Airway epithelial cell (primary cell): ENCODE data around the gene NEMP1. TPM values are rescaled to one million over a fixed set of nuclear protein-coding genes. Genes with fewer than 3 reads are reported as not detected.

ENCODE experiments used
- total RNA-seq: library from RNA; depleted of rRNA; stranded (reverse); fragments of >200 nt; gene quantifications from 2 replicates; pipeline ENCODE4 v1.2.3, GENCODE V29; 2015

NEMP1 gene
- total RNA-seq: 7.5 and 10.4 TPM in 2 replicates

DNA sequence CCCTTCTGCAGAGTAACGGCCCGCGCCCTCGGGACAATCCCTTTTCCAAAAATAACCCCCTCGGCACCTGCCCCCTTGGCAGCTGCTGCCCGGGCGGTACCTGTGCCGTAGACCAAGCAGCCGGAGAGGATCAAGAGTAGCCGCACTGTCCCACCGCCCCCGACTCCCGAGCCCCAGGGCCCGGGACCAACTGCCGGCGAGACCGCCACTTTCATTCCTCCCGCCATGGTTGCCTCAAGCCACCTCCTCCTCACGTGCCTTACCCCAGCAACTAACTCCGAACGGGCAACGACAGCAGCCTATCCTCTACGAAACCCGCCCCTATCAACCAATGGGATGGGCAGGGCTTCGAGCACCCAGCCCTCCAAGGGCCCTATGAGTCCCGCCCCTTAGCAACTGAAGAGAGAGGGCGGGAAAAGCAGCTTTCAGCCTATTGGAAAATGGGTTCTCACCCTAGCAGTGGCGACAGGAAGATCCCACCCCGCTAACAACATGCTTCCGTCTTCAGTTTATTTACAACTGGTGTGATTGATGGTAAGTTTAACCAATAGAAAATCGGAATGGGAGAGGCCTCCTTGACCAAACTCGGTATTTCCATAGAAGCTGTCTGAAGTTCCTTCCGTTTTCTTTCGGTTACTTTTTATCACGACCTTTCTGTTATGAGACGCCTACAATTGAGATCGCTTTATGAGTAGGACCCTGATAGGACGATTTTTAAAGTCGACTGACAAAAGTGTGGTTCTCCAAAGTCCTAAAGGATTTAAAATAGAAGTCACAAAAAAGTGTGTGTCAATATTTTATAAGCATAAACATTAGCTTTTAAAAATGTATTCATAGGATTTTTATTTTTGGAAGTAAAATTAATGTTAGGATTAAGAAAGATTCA is at the start of gene NEMP1:
Gene NEMP1 (minus strand): TSS at position 273 of the 886 bp plus-strand sequence. CDS start 46 bp downstream, at position 227.

DNA sequence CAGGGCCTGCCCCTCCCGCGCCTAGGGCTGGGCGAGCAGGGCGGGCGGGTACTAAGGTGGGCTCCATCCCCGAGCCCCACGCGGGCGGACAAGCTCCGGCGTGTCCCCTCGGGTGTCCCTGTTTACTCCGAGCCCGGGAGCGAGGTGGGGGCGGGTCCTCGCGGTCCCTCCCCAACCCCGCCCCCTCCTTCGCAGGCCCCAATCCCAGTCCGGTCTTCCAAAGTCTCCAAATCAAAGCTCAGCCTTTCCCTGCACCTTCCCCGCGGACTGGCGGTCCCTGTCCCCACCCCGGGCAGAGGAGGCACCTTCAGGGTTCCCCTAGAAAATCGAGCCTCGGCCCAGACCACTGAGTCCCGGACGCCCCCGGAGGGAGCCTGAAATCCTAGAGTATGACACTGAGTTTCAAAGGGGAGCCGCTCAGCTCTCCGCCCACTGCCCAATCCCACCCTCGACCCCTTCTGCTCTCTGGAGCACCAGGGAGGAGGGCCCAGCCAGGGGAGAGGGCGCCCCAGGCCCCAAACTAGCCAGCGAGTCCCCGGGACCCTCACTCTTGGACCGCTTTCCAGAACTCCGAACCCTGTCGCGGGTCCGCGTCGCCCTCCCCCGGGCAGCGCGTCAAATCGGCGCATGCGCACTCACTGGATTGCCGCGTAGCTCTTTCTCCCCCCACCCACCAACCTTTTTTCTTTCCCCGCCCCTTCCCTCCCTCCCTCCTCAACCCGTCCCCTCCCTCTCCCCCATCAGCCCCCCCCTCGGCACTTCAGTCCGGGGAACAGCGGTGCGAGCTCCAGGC is 49.3 kb upstream of the NEMP1 start, which contains the start of gene LRP1:
Gene LRP1 (plus strand): TSS at position 758 of the 793 bp plus-strand sequence. CDS start 482 bp downstream, outside the sequence.

DNA sequence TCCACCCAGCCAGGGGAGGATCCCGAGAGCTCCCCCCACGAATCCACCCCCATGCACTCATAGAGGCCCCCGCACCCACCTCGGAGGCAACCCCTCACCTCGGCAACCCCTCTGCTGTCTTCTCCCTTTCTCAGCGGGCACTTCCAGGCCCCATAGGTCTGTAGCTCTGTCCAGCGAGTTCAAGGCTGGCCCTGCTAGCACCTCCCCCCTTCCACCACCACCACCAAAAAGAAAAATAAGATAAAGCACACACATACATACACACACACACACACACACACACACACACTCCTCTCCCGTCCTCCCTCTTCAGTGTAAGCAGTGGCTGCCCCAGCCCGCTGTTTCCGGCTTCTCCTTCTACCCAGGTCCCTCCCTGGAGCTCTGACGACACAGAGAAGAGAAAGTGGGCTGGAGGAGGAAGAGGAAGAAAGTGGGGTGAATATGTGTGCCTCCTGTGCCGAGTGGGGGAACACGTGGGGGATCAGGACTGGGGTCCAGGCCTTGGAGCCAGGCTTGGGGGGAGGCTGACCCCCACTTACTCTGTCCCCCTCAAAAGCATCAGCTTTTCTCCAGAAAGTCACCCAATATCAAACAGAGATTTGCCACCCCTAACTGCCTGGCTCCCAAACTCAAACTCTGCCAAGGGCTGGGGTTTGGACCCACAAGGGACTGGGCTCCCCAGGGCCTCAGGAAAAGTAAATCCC is 32.6 kb upstream of the NEMP1 start, which contains the start of gene STAT6:
Gene STAT6 (minus strand): TSS at position 332 of the 704 bp plus-strand sequence. CDS start 3,084 bp downstream, outside the sequence.

GRCh38 chr12:57088354-57089270 is 10.0 kb upstream of the NEMP1 start, which contains the start of gene NAB2:
Gene NAB2 (plus strand): TSS chr12:57089114. CDS start chr12:57089272, 158 bp downstream.

GRCh38 chr12:57049890-57050289 is 28.7 kb downstream of the NEMP1 start, which contains the start of gene MYO1A:
Gene MYO1A (minus strand): TSS chr12:57050129. CDS start chr12:57048323, 1,806 bp downstream.

DNA sequence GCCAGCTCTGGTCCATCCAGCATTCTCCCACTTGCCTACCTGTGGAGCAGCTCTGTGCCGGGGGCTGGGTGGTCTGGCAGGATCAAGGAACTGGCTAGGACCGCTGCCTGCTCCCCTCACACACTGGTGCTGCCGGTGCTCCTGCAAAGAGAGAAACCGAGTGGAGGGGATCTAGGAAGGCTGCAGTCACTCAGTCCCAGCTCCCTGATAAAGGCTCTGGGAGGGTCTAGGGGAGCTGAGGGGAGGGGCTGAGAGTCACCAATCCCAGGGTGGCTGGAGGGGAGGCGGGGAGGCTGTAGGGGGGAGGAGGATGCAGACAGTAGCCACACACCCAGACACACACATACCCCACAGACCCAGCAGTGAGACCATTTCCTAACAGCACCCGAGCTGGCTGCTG is 62.2 kb downstream of the NEMP1 start, which contains the start of gene TAC3:
Gene TAC3 (minus strand): TSS at position 182 of the 400 bp plus-strand sequence. CDS start 732 bp downstream, outside the sequence.

DNA sequence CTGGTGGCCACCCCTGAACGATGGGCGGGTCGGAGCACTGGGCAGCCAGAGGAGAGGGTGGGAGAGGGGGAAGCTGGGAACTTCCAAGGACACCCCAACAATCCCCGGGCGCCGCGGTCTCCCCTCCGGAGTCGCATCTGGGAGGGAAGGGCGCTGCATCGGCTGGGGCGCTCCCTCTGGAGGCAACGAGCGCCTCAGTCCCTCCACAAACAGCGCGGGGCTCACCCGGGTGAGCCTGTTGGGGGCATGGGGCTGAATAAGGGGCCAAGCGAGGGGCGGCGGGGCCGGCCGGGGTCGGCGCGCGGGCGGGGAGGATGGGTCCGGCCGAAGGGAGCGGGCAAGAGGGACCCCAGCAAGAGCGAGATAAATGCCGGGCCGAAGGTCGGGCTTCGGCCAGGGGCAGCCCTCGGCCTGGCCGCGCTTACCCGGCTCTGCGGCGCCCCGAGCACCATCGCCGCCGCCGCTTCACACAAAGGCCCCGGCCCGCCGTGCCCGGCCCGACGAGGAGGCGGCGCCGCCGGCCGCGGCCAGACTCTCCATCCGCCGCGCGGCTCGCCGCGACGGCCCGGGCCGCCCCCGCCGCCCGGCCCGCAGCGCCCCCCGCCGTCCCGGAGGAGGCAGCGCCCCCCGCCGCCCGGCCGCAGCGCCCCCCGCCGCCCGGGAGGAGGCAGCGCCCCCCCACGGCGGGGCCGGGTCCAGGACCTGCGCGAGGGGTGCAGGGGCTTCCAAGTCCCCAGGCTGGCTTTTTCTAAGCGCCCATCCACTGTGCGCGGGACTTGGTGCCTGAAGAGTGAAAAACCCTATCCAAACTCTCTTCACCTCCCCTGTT is 72.4 kb downstream of the NEMP1 start, which contains the start of gene ZBTB39:
Gene ZBTB39 (minus strand): TSS at position 567 of the 829 bp plus-strand sequence. CDS start 1,629 bp downstream, outside the sequence.

Other genes with a start within 250 kb of the NEMP1 start
- gene SDR9C7, start 144.4 kb downstream of the NEMP1 start, total RNA-seq: 4.5 and 5.1 TPM in 2 replicates
- gene RDH16, start 121.2 kb downstream of the NEMP1 start, total RNA-seq: 0.28 and 0.49 TPM in 2 replicates
- gene ZBTB39, start 72.2 kb downstream of the NEMP1 start, total RNA-seq: 3.5 and 5.2 TPM in 2 replicates
- not detected in 2 replicates for gene TAC3, start 62.3 kb downstream of the NEMP1 start, total RNA-seq
- gene MYO1A, start 28.7 kb downstream of the NEMP1 start, total RNA-seq: not detected in 2 replicates
- gene NAB2, start 10.3 kb upstream of the NEMP1 start, total RNA-seq: 72.4 and 73.9 TPM in 2 replicates
- gene STAT6, start 32.6 kb upstream of the NEMP1 start, total RNA-seq: 65.3 and 78.1 TPM in 2 replicates
- gene LRP1, start 49.7 kb upstream of the NEMP1 start, total RNA-seq: 25.8 and 34.4 TPM in 2 replicates
- not detected in 2 replicates for gene LRP1-AS, start 68.8 kb upstream of the NEMP1 start, total RNA-seq
- gene NXPH4, start 138.0 kb upstream of the NEMP1 start, total RNA-seq: 6.2 and 9.3 TPM in 2 replicates
- 151 and 181 TPM in 2 replicates for gene SHMT2, start 150.9 kb upstream of the NEMP1 start, total RNA-seq
- 0.35 and 1.1 TPM in 2 replicates for gene STAC3, start 172.4 kb upstream of the NEMP1 start, total RNA-seq